Measurements from ENCODE around the gene DUSP9. TPM values are rescaled to one million over a fixed set of nuclear protein-coding genes. Genes with fewer than 3 reads are reported as not detected.
"Not testable (repeated sequence)": the region's sequence is repeated elsewhere in the genome, so short reads cannot be mapped to it uniquely, and the experiment has no call there.

Gene DUSP9
- total and polyA plus RNA-seq, 2 experiments from 2014 or later, result 75.5 to 86.2 TPM

GRCh38 chrX:153602601-153603000 is 44.4 kb upstream of the DUSP9 start:
- no peaks in the 10 kb centered on the region for H3K9me3 ChIP-seq (ENCODE audit: low read depth)
- H3K36me3 ChIP-seq (replicated peaks; ENCODE audit: insufficient read depth, low read depth), result no peaks in the 10 kb centered on the region
- no peaks in the 10 kb centered on the region for H3K27me3 ChIP-seq
- H3K4me3 ChIP-seq, result no peak overlapping the region
- DNase-seq (ENCODE audit: low spot score), result no peak
- WGBS (ENCODE audit: low lambda C conversion rate, missing lambda C conversion rate), result 87% methylated on average over 3 of the region's 3 CpGs
- no peak overlapping the region for H3K27ac ChIP-seq
- no peaks in the 10 kb centered on the region for H4K20me1 ChIP-seq (ENCODE audit: insufficient read depth, poor library complexity, severe bottlenecking)
- no peak overlapping the region for H2AFZ ChIP-seq
- TF ChIP-seq EZH2 (IDR thresholded peaks at IDR 0.05; ENCODE audit: borderline replicate concordance), result no peak
- TF ChIP-seq CTCF (IDR thresholded peaks at IDR 0.05; ENCODE audit: poor library complexity), result no peak
- no peak for TF ChIP-seq EZH2phosphoT487 (IDR thresholded peaks at IDR 0.05; ENCODE audit: low read depth, severe bottlenecking, unreplicated experiment)
- peaks cover 7% of the 10 kb centered on the region for H3K79me2 ChIP-seq
- H3K4me1 ChIP-seq (ENCODE audit: insufficient read depth), result peaks cover 4% of the 10 kb centered on the region
- H3K9me2 ChIP-seq (replicated peaks; ENCODE audit: insufficient read depth), result no peaks in the 10 kb centered on the region
- H3K4me2 ChIP-seq, result no peak overlapping the region

- Histone ChIP-seq H3K4me1 (ENCODE audit: insufficient read depth) (no peaks in the 10 kb centered on the region), H3K27me3 (no peaks in the 10 kb centered on the region), H2AFZ (no peak overlapping the region), H3K4me2 (no peak overlapping the region), H3K36me3 (replicated peaks; ENCODE audit: insufficient read depth, low read depth) (no peaks in the 10 kb centered on the region), H3K4me3 (no peak overlapping the region), H3K27ac (no peak overlapping the region), H4K20me1 (ENCODE audit: insufficient read depth, poor library complexity, severe bottlenecking) (no peaks in the 10 kb centered on the region), H3K9me2 (replicated peaks; ENCODE audit: insufficient read depth) (no peaks in the 10 kb centered on the region), H3K79me2 (peaks cover 1% of the 10 kb centered on the region), H3K9me3 (ENCODE audit: low read depth) (no peaks in the 10 kb centered on the region)
- 78% methylated on average over 17 of the region's 17 CpGs for WGBS (ENCODE audit: low lambda C conversion rate, missing lambda C conversion rate)
- DNase-seq (ENCODE audit: low spot score), result no peak
- TF ChIP-seq EZH2phosphoT487 (IDR thresholded peaks at IDR 0.05; ENCODE audit: low read depth, severe bottlenecking, unreplicated experiment), result no peak
- TF ChIP-seq EZH2 (IDR thresholded peaks at IDR 0.05; ENCODE audit: borderline replicate concordance), result no peak
- TF ChIP-seq CTCF (IDR thresholded peaks at IDR 0.05; ENCODE audit: poor library complexity), result no peak
Measured at GRCh38 chrX:153603131-153603656, 43.8 kb upstream of the DUSP9 start.

- not testable (repeated sequence) for H4K20me1 ChIP-seq (ENCODE audit: insufficient read depth, poor library complexity, severe bottlenecking); H3K36me3 ChIP-seq (replicated peaks; ENCODE audit: insufficient read depth, low read depth); DNase-seq (ENCODE audit: low spot score); H3K9me2 ChIP-seq (replicated peaks; ENCODE audit: insufficient read depth); H3K4me2 ChIP-seq; H3K27me3 ChIP-seq; H3K4me1 ChIP-seq (ENCODE audit: insufficient read depth); H3K9me3 ChIP-seq (ENCODE audit: low read depth); H3K27ac ChIP-seq; H3K4me3 ChIP-seq; H2AFZ ChIP-seq; H3K79me2 ChIP-seq
- 79% methylated on average over 17 of the region's 18 CpGs for WGBS (ENCODE audit: low lambda C conversion rate, missing lambda C conversion rate)
Measured at GRCh38 chrX:153604666-153605380, 42.2 kb upstream of the DUSP9 start.

- Histone ChIP-seq H3K4me2 (no peak overlapping the region), H3K79me2 (no peaks in the 10 kb centered on the region), H3K27ac (no peak overlapping the region), H3K36me3 (replicated peaks; ENCODE audit: insufficient read depth, low read depth) (no peaks in the 10 kb centered on the region), H4K20me1 (ENCODE audit: insufficient read depth, poor library complexity, severe bottlenecking) (no peaks in the 10 kb centered on the region), H3K9me2 (replicated peaks; ENCODE audit: insufficient read depth) (no peaks in the 10 kb centered on the region), H2AFZ (no peak overlapping the region), H3K4me1 (ENCODE audit: insufficient read depth) (no peaks in the 10 kb centered on the region), H3K27me3 (no peaks in the 10 kb centered on the region), H3K4me3 (no peak overlapping the region), H3K9me3 (ENCODE audit: low read depth) (no peaks in the 10 kb centered on the region)
- TF ChIP-seq EZH2 (IDR thresholded peaks at IDR 0.05; ENCODE audit: borderline replicate concordance), result no peak
- TF ChIP-seq EZH2phosphoT487 (IDR thresholded peaks at IDR 0.05; ENCODE audit: low read depth, severe bottlenecking, unreplicated experiment), result no peak
- TF ChIP-seq CTCF (IDR thresholded peaks at IDR 0.05; ENCODE audit: poor library complexity), result no peak
- no peak for DNase-seq (ENCODE audit: low spot score)
- 83% methylated on average over 23 of the region's 23 CpGs for WGBS (ENCODE audit: low lambda C conversion rate, missing lambda C conversion rate)
Measured at GRCh38 chrX:153606503-153606902, 40.5 kb upstream of the DUSP9 start.
